Inflammatory macrophage treated with lipopolysaccharide for 4 hours (primary cell): Measurements from ENCODE around the gene BMP10.
"Not testable (repeated sequence)": the region's sequence is repeated elsewhere in the genome, so short reads cannot be mapped to it uniquely, and the experiment has no call there.

Experiments used
- DNase-seq: peaks from one replicate; pipeline ENCODE4 v3.0.0-alpha.2; 2020

BMP10 gene

GRCh38 chr2:68871159-68871764 is at the start of gene BMP10:
TSS of gene BMP10 (minus strand) at chr2:68871397. CDS start at chr2:68871358, 39 bp downstream.
- DNase-seq = no peak

- no peak for DNase-seq
These were observed 49.4 kb upstream of the BMP10 start for GRCh38 chr2:68920481-68921170.

GRCh38 chr2:68918497-68918896 is 47.3 kb upstream of the BMP10 start:
- no peak for DNase-seq

- DNase-seq = peak; percentile 26
These were observed 46.0 kb upstream of the BMP10 start for GRCh38 chr2:68917034-68917718.

GRCh38 chr2:68916226-68916625 is 45.0 kb upstream of the BMP10 start:
- DNase-seq = no peak

- no peak for DNase-seq
These were observed 44.2 kb upstream of the BMP10 start for GRCh38 chr2:68915393-68915792.

GRCh38 chr2:68913359-68913758 is 42.2 kb upstream of the BMP10 start:
- DNase-seq = no peak

- DNase-seq = peak; percentile 70
These were observed 41.5 kb upstream of the BMP10 start for GRCh38 chr2:68912732-68913131.

GRCh38 chr2:68912111-68912510 is 40.9 kb upstream of the BMP10 start:
- DNase-seq = no peak

GRCh38 chr2:68911709-68912108 is 40.5 kb upstream of the BMP10 start:
- no peak for DNase-seq

- no peak for DNase-seq
These were observed 40.0 kb upstream of the BMP10 start for GRCh38 chr2:68911246-68911645.

- peak; percentile 60 for DNase-seq
These were observed 38.8 kb upstream of the BMP10 start for GRCh38 chr2:68909793-68910674.

GRCh38 chr2:68908392-68908970 is 37.3 kb upstream of the BMP10 start:
- peak; percentile 70 for DNase-seq

GRCh38 chr2:68907920-68908253 is 36.7 kb upstream of the BMP10 start:
- DNase-seq = no peak

- DNase-seq = no peak
These were observed 36.2 kb upstream of the BMP10 start for GRCh38 chr2:68907232-68907919.

GRCh38 chr2:68906716-68907115 is 35.5 kb upstream of the BMP10 start:
- DNase-seq = no peak

- DNase-seq = no peak
These were observed 33.9 kb upstream of the BMP10 start for GRCh38 chr2:68905116-68905515.

- no peak for DNase-seq
These were observed 30.4 kb upstream of the BMP10 start for GRCh38 chr2:68901561-68901960.

- DNase-seq = peak; percentile 41
These were observed 30.0 kb upstream of the BMP10 start for GRCh38 chr2:68901199-68901514.

- peak; percentile 43 for DNase-seq
These were observed 29.4 kb upstream of the BMP10 start for GRCh38 chr2:68900496-68901198.

GRCh38 chr2:68895981-68896380 is 24.8 kb upstream of the BMP10 start:
- not testable (repeated sequence) for DNase-seq

- DNase-seq = no peak
These were observed 18.3 kb upstream of the BMP10 start for GRCh38 chr2:68889500-68889899.
